SH-SY5Y (cell line): ENCODE data around the gene RASAL3.

ENCODE experiments used
- GATA2 ChIP-seq: IDR thresholded peaks from 2 replicates; pipeline ENCODE4 v1.6.1; 2011; ENCODE audit warnings: mild to moderate bottlenecking, low read depth, low read length
- GATA3 ChIP-seq: IDR thresholded peaks from 2 replicates; pipeline ENCODE4 v1.6.1; 2011; ENCODE audit warnings: low read depth, mild to moderate bottlenecking, low read length, moderate library complexity

DNA sequence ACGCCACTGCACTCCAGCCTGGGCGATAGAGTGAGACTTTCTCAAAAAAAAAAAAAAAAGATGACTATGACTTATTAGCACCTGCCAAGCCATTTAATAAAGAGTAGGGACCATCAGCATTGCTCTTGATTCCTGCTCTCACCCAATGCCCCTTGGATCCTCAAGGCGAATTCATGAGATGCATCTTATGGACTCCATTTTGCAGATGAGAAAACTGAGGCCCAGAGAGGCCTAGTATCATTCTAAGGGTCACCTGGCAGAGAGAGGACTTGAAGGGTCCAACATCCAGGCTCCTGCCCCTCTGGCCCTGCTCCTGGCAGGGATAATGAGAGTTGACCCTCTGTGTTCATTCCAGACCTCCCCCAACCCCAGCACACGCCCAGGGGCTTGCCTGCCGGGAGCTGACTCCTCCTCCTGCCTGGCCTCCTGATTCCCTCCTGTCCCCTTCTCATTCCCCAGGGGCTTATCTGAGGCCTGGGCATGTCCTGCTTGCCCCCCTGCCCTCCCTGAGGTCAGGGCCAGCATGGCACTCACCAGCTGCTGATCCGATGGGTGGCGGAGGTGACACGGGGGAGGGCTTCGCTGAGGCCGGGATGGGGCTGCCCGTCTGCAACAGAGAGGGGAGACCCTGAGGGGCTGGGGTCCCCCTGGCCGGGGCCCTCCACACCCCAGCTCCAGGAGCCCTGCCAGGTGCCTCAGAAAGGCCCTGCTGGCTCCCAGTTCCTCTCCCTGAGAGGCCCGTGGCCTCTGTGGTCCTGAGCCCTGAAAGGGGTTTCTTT lies 22.0 kb downstream of the RASAL3 start:
- TF ChIP-seq GATA2 (no peak), GATA3 (no peak)
